Activated naive CD8-positive, alpha-beta T cell treated with anti-CD3 and anti-CD28 coated beads, Interleukin-2, amount 50 U/mL, for 24 hours (primary cell): ENCODE measurements around the gene PHF13.
A peak's percentile ranks its signal among the peaks of the same experiment; 100 is the strongest.

Source experiments
- ATAC-seq: fragments of 150-1000 bp; cut with Tn5 transposase; one replicate; pipeline ENCODE4 v1.10.0; 2021
- DNase-seq: peaks from one replicate; pipeline ENCODE4 v3.0.0; 2021
- H3K27ac Mint-ChIP-seq: one replicate; pipeline ENCODE4 v1.8.0; 2021; ENCODE audit warnings: mild to moderate bottlenecking, mixed read lengths
- H3K27me3 Mint-ChIP-seq: one replicate; pipeline ENCODE4 v1.8.0; 2021; ENCODE audit warnings: mixed read lengths
- H3K36me3 Mint-ChIP-seq: one replicate; pipeline ENCODE4 v1.8.0; 2021; ENCODE audit warnings: low read depth, mixed read lengths
- H3K4me1 Mint-ChIP-seq: one replicate; pipeline ENCODE4 v1.8.0; 2021; ENCODE audit warnings: mixed read lengths
- H3K4me3 Mint-ChIP-seq: one replicate; pipeline ENCODE4 v1.8.0; 2021; ENCODE audit warnings: mild to moderate bottlenecking, moderate library complexity, mixed read lengths
- H3K9me3 Mint-ChIP-seq: one replicate; pipeline ENCODE4 v1.8.0; 2021; ENCODE audit warnings: mixed read lengths

The PHF13 gene

GRCh38 chr1:6581561-6582305 is 31.8 kb upstream of the PHF13 start:
- ATAC-seq (no peak), DNase-seq (no peak)
- no peaks in the 10 kb centered on the region for H3K27me3 Mint-ChIP-seq
- no peaks in the 10 kb centered on the region for H3K9me3 Mint-ChIP-seq
- H3K36me3 Mint-ChIP-seq: peaks cover 6% of the 10 kb centered on the region
- peaks cover 31% of the 10 kb centered on the region for H3K4me1 Mint-ChIP-seq
- H3K27ac Mint-ChIP-seq: peak overlapping the region; percentile 40
- H3K4me3 Mint-ChIP-seq: peak overlapping the region; percentile 89

GRCh38 chr1:6582370-6582769 is 31.2 kb upstream of the PHF13 start:
- ATAC-seq (no peak), DNase-seq (no peak)
- H3K36me3 Mint-ChIP-seq: peaks cover 6% of the 10 kb centered on the region
- no peaks in the 10 kb centered on the region for H3K9me3 Mint-ChIP-seq
- no peaks in the 10 kb centered on the region for H3K27me3 Mint-ChIP-seq
- peaks cover 31% of the 10 kb centered on the region for H3K4me1 Mint-ChIP-seq
- peak overlapping the region; percentile 3 for H3K4me3 Mint-ChIP-seq
- H3K27ac Mint-ChIP-seq: no peak overlapping the region

- H3K36me3 Mint-ChIP-seq: peaks cover 10% of the 10 kb centered on the region
- ATAC-seq: no peak
Observed at GRCh38 chr1:6584126-6585080, 29.1 kb upstream of the PHF13 start.

GRCh38 chr1:6585081-6585722 is 28.3 kb upstream of the PHF13 start:
- peaks cover 10% of the 10 kb centered on the region for H3K36me3 Mint-ChIP-seq
- no peaks in the 10 kb centered on the region for H3K27me3 Mint-ChIP-seq
- H3K27ac Mint-ChIP-seq: no peak overlapping the region
- no peak for DNase-seq
- peaks cover 23% of the 10 kb centered on the region for H3K4me1 Mint-ChIP-seq
- ATAC-seq: no peak
- no peaks in the 10 kb centered on the region for H3K9me3 Mint-ChIP-seq
- H3K4me3 Mint-ChIP-seq: no peak overlapping the region

More at GRCh38 chr1:6584126-6585080, 29.1 kb upstream of the PHF13 start:
- Mint-ChIP-seq H3K27me3 (no peaks in the 10 kb centered on the region), H3K4me3 (no peak overlapping the region), H3K27ac (no peak overlapping the region), H3K9me3 (no peaks in the 10 kb centered on the region), H3K4me1 (peaks cover 29% of the 10 kb centered on the region)
- no peak for DNase-seq

GRCh38 chr1:6585841-6586240 is 27.7 kb upstream of the PHF13 start:
- H3K9me3 Mint-ChIP-seq: no peaks in the 10 kb centered on the region
- H3K4me1 Mint-ChIP-seq: peaks cover 21% of the 10 kb centered on the region
- H3K4me3 Mint-ChIP-seq: no peak overlapping the region
- ATAC-seq (no peak), DNase-seq (no peak)
- H3K27ac Mint-ChIP-seq: no peak overlapping the region
- H3K36me3 Mint-ChIP-seq: peaks cover 10% of the 10 kb centered on the region
- no peaks in the 10 kb centered on the region for H3K27me3 Mint-ChIP-seq

GRCh38 chr1:6586404-6586816 is 27.1 kb upstream of the PHF13 start:
- Mint-ChIP-seq H3K27ac (no peak overlapping the region), H3K36me3 (peaks cover 10% of the 10 kb centered on the region), H3K4me1 (peaks cover 16% of the 10 kb centered on the region), H3K4me3 (no peak overlapping the region), H3K27me3 (no peaks in the 10 kb centered on the region), H3K9me3 (no peaks in the 10 kb centered on the region)
- no peak for DNase-seq
- no peak for ATAC-seq

GRCh38 chr1:6587261-6588005 is 26.1 kb upstream of the PHF13 start:
- DNase-seq (no peak), ATAC-seq (no peak)
- Mint-ChIP-seq H3K27ac (peak overlapping the region; percentile 54), H3K4me3 (no peak overlapping the region), H3K4me1 (peaks cover 9% of the 10 kb centered on the region), H3K9me3 (no peaks in the 10 kb centered on the region), H3K27me3 (no peaks in the 10 kb centered on the region), H3K36me3 (peaks cover 10% of the 10 kb centered on the region)

GRCh38 chr1:6588128-6588892 is 25.2 kb upstream of the PHF13 start:
- ATAC-seq: no peak
- DNase-seq: no peak
- Mint-ChIP-seq H3K9me3 (no peaks in the 10 kb centered on the region), H3K27ac (peak overlapping the region; percentile 54), H3K4me1 (peaks cover 7% of the 10 kb centered on the region), H3K27me3 (no peaks in the 10 kb centered on the region), H3K4me3 (no peak overlapping the region), H3K36me3 (peaks cover 9% of the 10 kb centered on the region)

- H3K4me3 Mint-ChIP-seq: no peak overlapping the region
- H3K27ac Mint-ChIP-seq: no peak overlapping the region
- ATAC-seq: no peak
- peaks cover 7% of the 10 kb centered on the region for H3K4me1 Mint-ChIP-seq
- peaks cover 12% of the 10 kb centered on the region for H3K36me3 Mint-ChIP-seq
- H3K9me3 Mint-ChIP-seq: no peaks in the 10 kb centered on the region
- no peaks in the 10 kb centered on the region for H3K27me3 Mint-ChIP-seq
- DNase-seq: no peak
Observed at GRCh38 chr1:6588893-6589520, 24.5 kb upstream of the PHF13 start.

- no peaks in the 10 kb centered on the region for H3K9me3 Mint-ChIP-seq
- no peak overlapping the region for H3K27ac Mint-ChIP-seq
Observed at GRCh38 chr1:6590046-6590445, 23.5 kb upstream of the PHF13 start.

GRCh38 chr1:6591222-6591621 is 22.3 kb upstream of the PHF13 start:
- H3K4me3 Mint-ChIP-seq: no peak overlapping the region
- no peaks in the 10 kb centered on the region for H3K27me3 Mint-ChIP-seq
- H3K27ac Mint-ChIP-seq: no peak overlapping the region
- ATAC-seq: no peak
- H3K36me3 Mint-ChIP-seq: peaks cover 26% of the 10 kb centered on the region
- peaks cover 8% of the 10 kb centered on the region for H3K4me1 Mint-ChIP-seq
- no peaks in the 10 kb centered on the region for H3K9me3 Mint-ChIP-seq
- no peak for DNase-seq

More at GRCh38 chr1:6590046-6590445, 23.5 kb upstream of the PHF13 start:
- DNase-seq (no peak), ATAC-seq (no peak)
- Mint-ChIP-seq H3K27me3 (no peaks in the 10 kb centered on the region), H3K4me1 (peaks cover 7% of the 10 kb centered on the region), H3K36me3 (peaks cover 16% of the 10 kb centered on the region), H3K4me3 (no peak overlapping the region)

GRCh38 chr1:6591644-6592043 is 21.9 kb upstream of the PHF13 start:
- ATAC-seq: no peak
- peaks cover 11% of the 10 kb centered on the region for H3K4me1 Mint-ChIP-seq

GRCh38 chr1:6592441-6592840 is 21.1 kb upstream of the PHF13 start:
- H3K4me1 Mint-ChIP-seq: peaks cover 16% of the 10 kb centered on the region
- no peak for DNase-seq
- H3K36me3 Mint-ChIP-seq: peaks cover 33% of the 10 kb centered on the region

More at GRCh38 chr1:6591644-6592043, 21.9 kb upstream of the PHF13 start:
- H3K36me3 Mint-ChIP-seq: peaks cover 29% of the 10 kb centered on the region
- H3K27me3 Mint-ChIP-seq: no peaks in the 10 kb centered on the region
- no peaks in the 10 kb centered on the region for H3K9me3 Mint-ChIP-seq
- no peak for DNase-seq
- H3K27ac Mint-ChIP-seq: no peak overlapping the region
- no peak overlapping the region for H3K4me3 Mint-ChIP-seq

More at GRCh38 chr1:6592441-6592840, 21.1 kb upstream of the PHF13 start:
- no peaks in the 10 kb centered on the region for H3K9me3 Mint-ChIP-seq
- no peak overlapping the region for H3K4me3 Mint-ChIP-seq
- H3K27ac Mint-ChIP-seq: no peak overlapping the region
- ATAC-seq: no peak
- H3K27me3 Mint-ChIP-seq: no peaks in the 10 kb centered on the region
